Stimulated activated memory B cell treated with anti-CD40 and anti-IgM and Interleukin-4, amounts not matched to agents 10 μg/mL and 1 μg/mL and 100 μg/mL, for 72 hours (primary cell): ENCODE results near the gene ATL2.
"Not testable (repeated sequence)": the region's sequence is repeated elsewhere in the genome, so short reads cannot be mapped to it uniquely, and the experiment has no call there.

Experiments
- ATAC-seq: fragments of 150-1000 bp; cut with Tn5 transposase; 2 replicates; pipeline ENCODE4 v1.10.0; 2021
- H3K27ac Mint-ChIP-seq: one replicate; pipeline ENCODE4 v1.8.0; 2022; ENCODE audit warnings: mild to moderate bottlenecking, mixed read lengths
- H3K27me3 Mint-ChIP-seq: one replicate; pipeline ENCODE4 v1.8.0; 2022; ENCODE audit warnings: mixed read lengths
- H3K36me3 Mint-ChIP-seq: one replicate; pipeline ENCODE4 v1.8.0; 2022; ENCODE audit warnings: mixed read lengths
- H3K4me1 Mint-ChIP-seq: one replicate; pipeline ENCODE4 v1.8.0; 2022; ENCODE audit warnings: mixed read lengths
- H3K4me3 Mint-ChIP-seq: one replicate; pipeline ENCODE4 v1.8.0; 2022; ENCODE audit warnings: mild to moderate bottlenecking, moderate library complexity, mixed read lengths
- H3K9me3 Mint-ChIP-seq: one replicate; pipeline ENCODE4 v1.8.0; 2022; ENCODE audit warnings: mixed read lengths

Gene ATL2

DNA sequence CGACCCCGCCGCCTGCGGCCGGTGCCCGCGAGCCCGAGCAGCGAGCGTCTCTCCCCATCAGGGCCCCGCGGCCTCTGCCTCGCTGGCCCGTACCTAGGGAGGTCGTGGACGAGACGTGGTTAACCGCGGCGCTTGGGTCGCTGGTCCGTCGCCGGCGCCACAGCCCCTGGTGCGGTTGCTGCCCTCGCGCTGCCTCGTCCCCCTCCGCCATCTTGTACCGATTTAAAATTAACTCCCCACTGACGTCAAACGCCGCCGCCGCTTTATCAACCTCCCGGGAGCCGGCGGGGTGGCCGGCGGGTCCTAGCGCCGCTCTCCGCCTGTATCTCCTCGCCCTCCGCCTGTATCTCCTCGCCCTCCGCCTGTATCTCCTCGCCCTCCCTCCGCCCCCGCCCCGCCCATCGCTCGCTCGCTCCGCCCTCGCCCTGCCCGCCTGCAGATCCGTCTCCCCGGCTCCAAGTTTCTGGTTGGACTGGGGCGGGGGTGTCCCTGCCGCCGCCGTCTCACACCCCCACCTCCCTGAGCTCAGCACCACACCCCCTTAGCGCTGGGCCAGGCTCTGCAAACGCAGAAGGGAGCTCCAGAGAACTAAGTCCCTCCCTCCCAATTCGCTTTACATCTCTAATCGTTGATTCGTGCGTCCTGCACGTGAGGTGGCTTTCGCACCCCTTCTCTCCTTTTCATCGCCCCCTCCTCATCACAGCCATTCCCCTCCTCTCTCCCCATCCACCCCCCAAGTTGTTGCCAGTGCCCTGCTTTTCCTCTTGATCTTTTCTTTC is at the start of gene ATL2:
ATL2 (minus strand) TSS at position 224 of the 779 bp plus-strand sequence; CDS start at position 211, 13 bp downstream.
- no peaks in the 10 kb centered on the region for H3K36me3 Mint-ChIP-seq
- ATAC-seq: peak; percentile 95
- peak within 1 kb of the TSS; percentile 95 for H3K4me3 Mint-ChIP-seq
- H3K9me3 Mint-ChIP-seq: no peaks in the 10 kb centered on the region
- H3K4me1 Mint-ChIP-seq: peaks cover 51% of the 10 kb centered on the region
- no peaks in the 10 kb centered on the region for H3K27me3 Mint-ChIP-seq
- peak within 1 kb of the TSS; percentile 88 for H3K27ac Mint-ChIP-seq

GRCh38 chr2:38423763-38424162 is 46.7 kb upstream of the ATL2 start:
- peaks cover 3% of the 10 kb centered on the region for H3K9me3 Mint-ChIP-seq
- H3K4me1 Mint-ChIP-seq: no peaks in the 10 kb centered on the region
- no peak for ATAC-seq
- H3K27me3 Mint-ChIP-seq: peaks cover 38% of the 10 kb centered on the region
- H3K27ac Mint-ChIP-seq: peak overlapping the region; percentile 30
- H3K36me3 Mint-ChIP-seq: no peaks in the 10 kb centered on the region
- no peak overlapping the region for H3K4me3 Mint-ChIP-seq

DNA sequence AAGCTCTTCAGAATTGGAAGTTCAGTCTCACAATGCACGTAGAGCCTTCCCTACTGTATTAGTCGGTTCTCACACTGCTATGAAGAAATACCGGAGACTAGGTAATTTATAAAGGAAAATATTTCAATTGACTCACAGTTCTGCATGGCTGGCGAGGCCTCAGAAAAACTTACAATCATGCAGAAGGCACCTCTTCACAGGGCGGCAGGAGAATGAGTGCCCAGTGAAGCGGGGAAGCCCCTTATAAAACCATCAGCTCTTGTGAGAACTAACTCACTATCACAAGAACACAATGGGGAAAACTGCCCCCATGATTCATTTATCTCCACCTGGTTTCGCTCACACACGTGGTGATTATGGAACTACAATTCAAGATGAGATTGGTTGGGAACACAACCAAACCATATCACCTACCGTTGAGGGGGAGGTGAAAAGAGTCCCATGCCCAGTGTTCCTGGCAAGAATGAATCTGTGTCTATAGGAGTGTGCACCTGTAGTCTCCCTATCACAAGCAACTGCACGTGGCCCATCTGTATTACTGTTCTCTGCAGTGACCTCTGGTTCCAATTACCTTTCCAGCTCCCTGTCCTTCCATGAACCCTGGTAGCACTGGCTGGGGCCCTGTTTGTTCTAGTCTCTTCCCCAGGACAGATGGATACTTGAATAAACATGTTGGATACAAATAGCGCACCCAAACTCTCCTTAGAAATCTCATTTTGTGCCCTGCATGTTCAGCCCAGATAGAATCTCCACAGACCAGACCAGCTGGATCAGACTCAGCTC is 44.4 kb upstream of the ATL2 start:
- no peak for ATAC-seq
- no peak overlapping the region for H3K4me3 Mint-ChIP-seq
- H3K27ac Mint-ChIP-seq: no peak overlapping the region
- peaks cover 3% of the 10 kb centered on the region for H3K9me3 Mint-ChIP-seq
- H3K27me3 Mint-ChIP-seq: peaks cover 26% of the 10 kb centered on the region
- no peaks in the 10 kb centered on the region for H3K4me1 Mint-ChIP-seq
- no peaks in the 10 kb centered on the region for H3K36me3 Mint-ChIP-seq

- no peaks in the 10 kb centered on the region for H3K4me1 Mint-ChIP-seq
- H3K27me3 Mint-ChIP-seq: peaks cover 18% of the 10 kb centered on the region
- no peaks in the 10 kb centered on the region for H3K36me3 Mint-ChIP-seq
- no peak overlapping the region for H3K4me3 Mint-ChIP-seq
- H3K27ac Mint-ChIP-seq: no peak overlapping the region
- ATAC-seq: no peak
- peaks cover 3% of the 10 kb centered on the region for H3K9me3 Mint-ChIP-seq
Measured at GRCh38 chr2:38419499-38419898, 42.4 kb upstream of the ATL2 start.

DNA sequence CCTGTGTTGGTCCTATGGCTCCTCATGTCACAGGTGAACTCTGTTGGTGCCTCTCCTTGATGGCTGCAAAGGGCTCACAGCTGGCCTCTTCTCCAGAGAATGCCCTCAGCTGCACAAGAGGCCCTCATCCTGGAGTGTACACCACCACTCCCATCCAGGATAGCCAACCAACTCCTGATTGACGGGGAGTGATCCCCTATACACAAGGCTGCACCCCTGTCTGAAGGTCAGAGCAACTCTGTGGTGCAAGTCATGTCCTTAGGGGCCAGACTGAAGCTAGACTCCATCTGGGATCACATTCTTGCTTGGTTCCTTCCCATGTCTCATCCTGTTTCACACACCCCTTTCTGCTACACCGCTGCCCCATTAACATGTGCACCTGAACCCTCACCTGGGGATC is 41.7 kb upstream of the ATL2 start:
- no peak for ATAC-seq
- no peak overlapping the region for H3K4me3 Mint-ChIP-seq
- no peak overlapping the region for H3K27ac Mint-ChIP-seq

DNA sequence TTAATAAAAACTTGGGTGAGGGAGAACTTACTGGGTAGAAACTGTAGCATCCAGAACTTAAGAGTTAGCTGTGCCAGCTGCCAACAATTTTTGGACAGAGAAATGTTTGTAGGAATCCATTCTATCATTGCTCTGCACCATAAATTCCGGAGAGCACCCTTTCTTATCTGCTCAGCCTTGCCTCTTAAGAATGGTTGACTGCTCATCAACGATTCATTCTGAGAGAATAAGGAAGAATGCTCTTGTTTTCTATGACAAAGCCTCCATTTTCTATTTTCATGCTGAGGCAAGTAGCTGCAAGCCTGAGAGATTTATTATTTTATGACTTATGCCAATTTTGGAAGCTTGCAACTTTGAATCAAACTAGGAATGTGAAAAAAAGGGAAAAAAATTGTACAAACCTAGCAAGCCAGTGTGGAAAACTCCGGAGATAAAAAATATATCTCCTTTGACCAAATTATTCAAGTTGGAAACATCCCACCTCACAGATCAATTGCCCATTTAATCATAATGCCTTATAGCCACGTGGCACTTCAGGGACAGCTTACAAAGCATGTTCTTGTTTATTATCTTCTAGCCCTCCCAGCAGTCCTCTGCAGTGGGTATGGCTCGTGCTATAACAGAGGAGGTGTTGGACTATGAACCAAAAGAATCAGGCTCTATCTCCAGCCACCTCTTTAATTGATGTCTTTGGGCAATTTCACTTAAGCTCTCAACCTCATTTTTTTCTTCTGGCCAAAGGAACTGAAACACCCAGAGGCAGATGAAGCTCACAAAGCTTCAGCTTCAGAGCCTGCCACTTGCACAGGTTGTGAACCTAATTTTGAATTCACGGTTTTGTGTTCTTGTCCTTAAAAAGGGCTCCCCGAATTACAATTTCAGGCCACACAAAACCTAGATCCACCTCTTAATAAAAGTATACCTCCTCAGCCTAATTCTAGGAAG is 40.9 kb upstream of the ATL2 start:
- Mint-ChIP-seq H3K27ac (no peak overlapping the region), H3K27me3 (peaks cover 18% of the 10 kb centered on the region), H3K4me1 (no peaks in the 10 kb centered on the region), H3K4me3 (no peak overlapping the region), H3K9me3 (peaks cover 3% of the 10 kb centered on the region), H3K36me3 (peaks cover 6% of the 10 kb centered on the region)
- ATAC-seq: no peak

More for the DNA sequence above, 41.7 kb upstream of the ATL2 start:
- no peaks in the 10 kb centered on the region for H3K4me1 Mint-ChIP-seq
- H3K36me3 Mint-ChIP-seq: no peaks in the 10 kb centered on the region
- H3K27me3 Mint-ChIP-seq: peaks cover 18% of the 10 kb centered on the region
- peaks cover under 1% of the 10 kb centered on the region for H3K9me3 Mint-ChIP-seq

- no peak for ATAC-seq
- H3K4me1 Mint-ChIP-seq: no peaks in the 10 kb centered on the region
- H3K36me3 Mint-ChIP-seq: peaks cover 11% of the 10 kb centered on the region
- H3K27ac Mint-ChIP-seq: no peak overlapping the region
- H3K9me3 Mint-ChIP-seq: peaks cover 8% of the 10 kb centered on the region
- H3K4me3 Mint-ChIP-seq: no peak overlapping the region
- H3K27me3 Mint-ChIP-seq: peaks cover 18% of the 10 kb centered on the region
Measured at GRCh38 chr2:38416296-38417036, 39.4 kb upstream of the ATL2 start.

DNA sequence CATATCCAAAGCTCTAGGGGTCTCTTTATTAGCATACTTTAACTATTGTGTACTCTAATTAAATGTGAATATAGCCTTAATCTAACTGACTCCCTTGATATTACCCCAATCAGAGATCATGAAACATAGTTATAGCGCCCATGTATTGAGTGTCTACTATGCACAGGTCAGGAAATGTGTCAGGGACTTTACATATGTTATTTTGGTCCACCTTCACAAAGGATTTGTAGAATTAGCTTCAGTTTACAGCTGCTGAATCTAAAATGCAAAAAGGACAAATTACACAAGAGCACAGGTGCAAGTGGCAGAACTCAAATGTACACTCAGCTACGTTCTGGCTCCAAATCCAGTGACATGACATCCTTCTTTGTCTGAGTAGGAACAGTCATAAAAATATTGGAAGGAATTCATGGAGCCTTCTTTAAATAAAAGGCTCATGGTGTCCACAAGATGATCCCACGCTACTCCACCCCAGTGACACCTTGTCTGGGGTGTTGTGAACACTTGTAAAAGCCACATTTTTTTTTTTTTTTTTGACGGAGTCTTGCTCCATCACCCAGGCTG is 38.7 kb upstream of the ATL2 start:
- H3K36me3 Mint-ChIP-seq: peaks cover 11% of the 10 kb centered on the region
- H3K27me3 Mint-ChIP-seq: peaks cover 18% of the 10 kb centered on the region
- H3K27ac Mint-ChIP-seq: no peak overlapping the region
- peaks cover 8% of the 10 kb centered on the region for H3K9me3 Mint-ChIP-seq
- no peaks in the 10 kb centered on the region for H3K4me1 Mint-ChIP-seq
- no peak for ATAC-seq
- H3K4me3 Mint-ChIP-seq: no peak overlapping the region

DNA sequence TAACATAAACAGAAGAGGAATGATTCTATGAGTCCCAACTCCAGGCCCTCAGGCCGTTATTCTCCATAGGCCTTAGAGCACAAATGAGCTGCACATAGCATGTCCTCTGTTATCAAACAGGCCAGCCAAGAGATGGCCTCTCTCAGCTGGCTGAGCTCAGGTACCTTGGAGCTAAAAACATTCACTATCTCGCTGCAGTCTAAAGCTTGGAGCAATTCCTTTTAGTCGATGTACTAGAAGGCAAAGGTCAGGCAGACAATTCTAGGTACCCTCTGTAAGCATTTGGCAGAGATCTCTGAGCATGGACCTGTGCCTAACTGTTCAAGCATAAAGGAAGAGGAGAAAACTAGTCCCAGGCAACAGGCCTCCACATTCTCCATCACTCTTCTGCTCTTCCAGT is 38.0 kb upstream of the ATL2 start:
- Mint-ChIP-seq H3K9me3 (peaks cover 8% of the 10 kb centered on the region), H3K36me3 (peaks cover 11% of the 10 kb centered on the region), H3K27me3 (peaks cover 18% of the 10 kb centered on the region), H3K4me3 (no peak overlapping the region), H3K27ac (no peak overlapping the region), H3K4me1 (peaks cover 2% of the 10 kb centered on the region)
- ATAC-seq: no peak

DNA sequence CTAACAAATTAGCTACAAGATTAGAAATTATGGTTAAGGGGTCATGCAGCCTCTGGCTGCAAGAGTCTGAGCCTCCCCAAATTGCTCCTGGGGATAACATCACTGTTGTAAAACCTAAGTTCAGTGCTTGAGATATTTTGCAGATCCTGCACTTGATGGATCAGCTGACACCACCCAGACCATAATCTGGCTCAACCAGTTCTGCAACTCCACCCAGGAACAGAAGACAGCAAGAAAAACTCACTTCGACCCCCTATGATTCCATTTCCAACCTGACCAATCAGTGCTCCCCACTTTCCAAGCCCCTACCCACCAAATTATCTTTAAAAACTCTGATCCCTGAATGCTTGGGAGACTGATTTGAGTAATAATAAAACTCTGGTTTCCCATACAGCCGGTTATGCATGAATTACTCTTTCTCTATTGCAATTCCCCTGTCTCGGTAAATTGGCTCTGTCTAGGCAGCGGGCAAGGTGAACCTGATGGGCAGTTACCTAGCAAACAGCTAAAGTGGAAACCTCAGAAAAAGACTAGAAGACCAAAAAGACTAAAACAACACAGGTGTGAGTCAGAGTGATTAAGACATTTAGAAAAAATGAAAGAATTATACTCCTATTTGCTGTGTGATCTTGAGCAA is 35.3 kb upstream of the ATL2 start:
- H3K36me3 Mint-ChIP-seq: peaks cover 11% of the 10 kb centered on the region
- H3K27ac Mint-ChIP-seq, H3K27me3 Mint-ChIP-seq, H3K4me3 Mint-ChIP-seq, H3K9me3 Mint-ChIP-seq, ATAC-seq: not testable (repeated sequence)
- H3K4me1 Mint-ChIP-seq: peaks cover 22% of the 10 kb centered on the region

DNA sequence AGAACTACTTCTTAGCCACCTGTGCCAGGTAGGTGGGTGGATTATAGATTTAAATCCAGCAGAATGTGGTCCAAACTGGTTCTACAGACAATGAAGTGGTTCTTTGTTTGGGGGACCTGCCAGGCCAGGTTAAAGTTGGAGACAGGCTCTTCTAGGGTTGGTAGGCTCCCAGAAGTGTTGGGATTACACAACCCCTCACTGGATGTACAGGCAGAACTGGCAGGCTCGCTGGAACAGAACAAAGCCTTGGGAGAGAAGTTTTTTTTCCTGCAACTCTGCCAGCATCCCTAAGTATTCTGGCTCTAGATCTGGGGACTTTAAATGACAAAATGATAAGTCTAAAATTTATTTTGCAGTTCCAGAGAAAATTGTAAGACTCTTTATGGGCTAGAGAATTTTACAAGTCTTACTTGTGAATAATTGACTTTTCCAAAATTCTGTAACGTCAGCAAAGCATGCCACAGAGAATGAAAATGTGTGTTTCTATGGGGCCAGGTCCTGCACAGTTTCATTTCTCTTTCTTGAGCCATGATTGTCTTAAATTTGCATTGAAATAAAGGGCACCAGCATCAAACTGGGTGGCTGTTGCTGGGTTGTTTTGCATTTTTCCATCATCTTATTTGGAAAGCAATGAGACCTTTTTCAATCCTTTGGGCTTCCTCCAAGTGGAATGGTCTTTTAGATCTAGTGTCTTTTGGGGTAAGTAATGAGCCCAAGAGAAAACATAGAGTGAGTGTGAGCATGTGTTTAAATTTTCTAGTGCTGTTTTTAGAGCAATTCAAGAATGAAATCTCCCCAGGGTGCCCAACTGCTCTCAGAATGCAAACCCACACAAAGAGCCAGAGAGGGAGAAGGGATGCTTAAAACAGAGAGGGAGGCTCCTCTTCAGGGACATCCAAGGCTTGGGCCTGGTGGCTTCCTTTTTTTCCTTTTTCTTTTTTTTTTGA is 32.4 kb upstream of the ATL2 start:
- H3K27ac Mint-ChIP-seq: peak overlapping the region; percentile 90
- peaks cover 8% of the 10 kb centered on the region for H3K9me3 Mint-ChIP-seq
- H3K4me3 Mint-ChIP-seq: peak overlapping the region; percentile 54
- peaks cover 11% of the 10 kb centered on the region for H3K36me3 Mint-ChIP-seq
- ATAC-seq: peak; percentile 91
- peaks cover 22% of the 10 kb centered on the region for H3K4me1 Mint-ChIP-seq
- no peaks in the 10 kb centered on the region for H3K27me3 Mint-ChIP-seq

- Mint-ChIP-seq H3K4me1 (peaks cover 22% of the 10 kb centered on the region), H3K36me3 (peaks cover under 1% of the 10 kb centered on the region), H3K27ac (no peak overlapping the region), H3K27me3 (no peaks in the 10 kb centered on the region), H3K9me3 (peaks cover under 1% of the 10 kb centered on the region), H3K4me3 (no peak overlapping the region)
- no peak for ATAC-seq
Measured at GRCh38 chr2:38407111-38407682, 30.1 kb upstream of the ATL2 start.
